Measurements from ENCODE around the gene KRT8. TPM values are rescaled to one million over a fixed set of nuclear protein-coding genes. Genes with fewer than 3 reads are reported as not detected.
A peak's percentile ranks its signal among the peaks of the same experiment; 100 is the strongest.

KRT8 gene
- total and polyA plus RNA-seq, 2 of the 13 experiments (the other 11 are each of a cell fraction or from before 2014, with no cell fraction given) = 498 to 718 TPM

- peak; percentile 60; the same call in 1 of the 2 replicates for TF ChIP-seq HMGXB3 (CRISPR knock-in tag; IDR thresholded peaks at IDR 0.05; ENCODE audit: borderline replicate concordance)
- peak; percentile 98 for TF ChIP-seq ATF3 (CRISPR knock-in tag; IDR thresholded peaks at IDR 0.05)
- TF ChIP-seq YY1 (IDR thresholded peaks at IDR 0.05; ENCODE audit: insufficient read depth, insufficient replicate concordance, low read depth, low read length) = peak; percentile 55
- TF ChIP-seq ELK4 (CRISPR knock-in tag; IDR thresholded peaks at IDR 0.05; ENCODE audit: borderline replicate concordance) = no peak
- TF ChIP-seq FOXK1 (CRISPR knock-in tag; IDR thresholded peaks at IDR 0.05; ENCODE audit: borderline replicate concordance, low read depth) = peak; percentile 89; the same call in 1 of the 2 replicates
- TF ChIP-seq, protein P1, sequence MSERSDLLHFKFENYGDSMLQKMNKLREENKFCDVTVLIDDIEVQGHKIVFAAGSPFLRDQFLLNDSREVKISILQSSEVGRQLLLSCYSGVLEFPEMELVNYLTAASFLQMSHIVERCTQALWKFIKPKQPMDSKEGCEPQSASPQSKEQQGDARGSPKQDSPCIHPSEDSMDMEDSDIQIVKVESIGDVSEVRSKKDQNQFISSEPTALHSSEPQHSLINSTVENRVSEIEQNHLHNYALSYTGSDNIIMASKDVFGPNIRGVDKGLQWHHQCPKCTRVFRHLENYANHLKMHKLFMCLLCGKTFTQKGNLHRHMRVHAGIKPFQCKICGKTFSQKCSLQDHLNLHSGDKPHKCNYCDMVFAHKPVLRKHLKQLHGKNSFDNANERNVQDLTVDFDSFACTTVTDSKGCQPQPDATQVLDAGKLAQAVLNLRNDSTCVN (CRISPR knock-in tag; IDR thresholded peaks at IDR 0.05; ENCODE audit: borderline replicate concordance) = 0 out of 2 replicates have a peak, but pooled peaks have one; percentile 24
- peak; percentile 38 for TF ChIP-seq BCL3 (CRISPR knock-in tag; IDR thresholded peaks at IDR 0.05)
- TF ChIP-seq STAG1 (CRISPR knock-in tag; IDR thresholded peaks at IDR 0.05) = peak; percentile 11
- TF ChIP-seq, protein P2, sequence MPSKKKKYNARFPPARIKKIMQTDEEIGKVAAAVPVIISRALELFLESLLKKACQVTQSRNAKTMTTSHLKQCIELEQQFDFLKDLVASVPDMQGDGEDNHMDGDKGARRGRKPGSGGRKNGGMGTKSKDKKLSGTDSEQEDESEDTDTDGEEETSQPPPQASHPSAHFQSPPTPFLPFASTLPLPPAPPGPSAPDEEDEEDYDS (CRISPR knock-in tag; IDR thresholded peaks at IDR 0.05) = peak; percentile 95
- TF ChIP-seq NFYB (CRISPR knock-in tag; IDR thresholded peaks at IDR 0.05) = peak; percentile 54
- TF ChIP-seq ZNF329 (CRISPR knock-in tag; IDR thresholded peaks at IDR 0.05; ENCODE audit: low read depth) = 0 out of 2 replicates have a peak, but pooled peaks have one; percentile 32
- TF ChIP-seq, protein P3, sequence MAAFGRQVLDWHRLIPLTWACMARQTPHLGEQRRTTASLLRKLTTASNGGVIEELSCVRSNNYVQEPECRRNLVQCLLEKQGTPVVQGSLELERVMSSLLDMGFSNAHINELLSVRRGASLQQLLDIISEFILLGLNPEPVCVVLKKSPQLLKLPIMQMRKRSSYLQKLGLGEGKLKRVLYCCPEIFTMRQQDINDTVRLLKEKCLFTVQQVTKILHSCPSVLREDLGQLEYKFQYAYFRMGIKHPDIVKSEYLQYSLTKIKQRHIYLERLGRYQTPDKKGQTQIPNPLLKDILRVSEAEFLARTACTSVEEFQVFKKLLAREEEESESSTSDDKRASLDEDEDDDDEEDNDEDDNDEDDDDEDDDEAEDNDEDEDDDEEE (CRISPR knock-in tag; IDR thresholded peaks at IDR 0.05) = 0 out of 2 replicates have a peak, but pooled peaks have one; percentile 32
- peak; percentile 96 for TF ChIP-seq ZNF652 (CRISPR knock-in tag; IDR thresholded peaks at IDR 0.05; ENCODE audit: borderline replicate concordance, low read depth)
- peak; percentile 62; the same call in 1 of the 2 replicates for TF ChIP-seq ZBTB20 (CRISPR knock-in tag; IDR thresholded peaks at IDR 0.05; ENCODE audit: borderline replicate concordance, low read depth)
- peak; percentile 48; the same call in 1 of the 2 replicates for TF ChIP-seq ZNF460 (CRISPR knock-in tag; IDR thresholded peaks at IDR 0.05; ENCODE audit: borderline replicate concordance)
- TF ChIP-seq RBFOX2 (IDR thresholded peaks at IDR 0.05; ENCODE audit: low read depth, low read length) = peak; percentile 50; the same call in 1 of the 2 replicates
Measured at GRCh38 chr12:52949413-52950331, 44.8 kb upstream of the KRT8 start (continued).
